ENCODE results near the gene HAVCR2. TPM values are rescaled to one million over a fixed set of nuclear protein-coding genes. Genes with fewer than 3 reads are reported as not detected.

The HAVCR2 gene
- total RNA-seq: 10 to 100 TPM in 1 of 4 donors, 1 to 10 TPM in 3; 3.9 to 21.7 (median 5.4) TPM
- polyA plus RNA-seq: 1 to 10 TPM; 3.6 to 9.2 (median 6.4) TPM

- peak within 1 kb of the TSS in 2 of 4 donors; percentile 20 to 27 for H3K4me3 ChIP-seq
- H3K36me3 ChIP-seq: no peaks in the 10 kb centered on the region
- H3K27me3 ChIP-seq: no peaks in the 10 kb centered on the region
- no peak for DNase-seq
- WGBS, 2 donors: 44 to 69% methylated on average over 4 of the region's 4 CpGs
- no peak for TF ChIP-seq POLR2A (IDR thresholded peaks at IDR 0.05)
- no peak for TF ChIP-seq CTCF (IDR thresholded peaks at IDR 0.05)
- peak in 2 of 4 donors; percentile 25 to 35 for TF ChIP-seq POLR2AphosphoS5 (IDR thresholded peaks at IDR 0.05)
- no peak for TF ChIP-seq EP300 (IDR thresholded peaks at IDR 0.05)
- intact Hi-C loops (cut with DNase I): no loop called here
- peak within 1 kb of the TSS in 3 of 4 donors; percentile 28 to 51 (median 32) for H3K27ac ChIP-seq
- no peaks in the 10 kb centered on the region for H3K4me1 ChIP-seq
- no peaks in the 10 kb centered on the region for H3K9me3 ChIP-seq
Measured at GRCh38 chr5:157108976-157109375, at the start of gene HAVCR2. TSS of gene HAVCR2 (minus strand) at chr5:157109044. CDS start at chr5:157108983, 61 bp downstream.

GRCh38 chr5:157157293-157157891 lies 48.5 kb upstream of the HAVCR2 start:
- intact Hi-C loops (cut with DNase I): no loop called here
- Histone ChIP-seq H3K4me3 (no peak overlapping the region), H3K9me3 (no peaks in the 10 kb centered on the region), H3K27ac (no peak overlapping the region), H3K4me1 (no peaks in the 10 kb centered on the region), H3K27me3 (no peaks in the 10 kb centered on the region), H3K36me3 (no peaks in the 10 kb centered on the region)
- no peak for DNase-seq
- 25 to 59% methylated on average over 1 of the region's 1 CpG for WGBS, 2 donors
- TF ChIP-seq EP300 (IDR thresholded peaks at IDR 0.05) (no peak), CTCF (IDR thresholded peaks at IDR 0.05) (no peak), POLR2AphosphoS5 (IDR thresholded peaks at IDR 0.05) (no peak), POLR2A (IDR thresholded peaks at IDR 0.05) (no peak)

- Histone ChIP-seq H3K9me3 (no peaks in the 10 kb centered on the region), H3K27ac (no peak overlapping the region), H3K27me3 (no peaks in the 10 kb centered on the region), H3K36me3 (no peaks in the 10 kb centered on the region), H3K4me1 (no peaks in the 10 kb centered on the region), H3K4me3 (no peak overlapping the region)
- DNase-seq: no peak
- 64 to 88% methylated on average over 3 of the region's 3 CpGs for WGBS, 2 donors
- intact Hi-C loops (cut with DNase I): no loop called here
- TF ChIP-seq EP300 (IDR thresholded peaks at IDR 0.05) (no peak), POLR2AphosphoS5 (IDR thresholded peaks at IDR 0.05) (no peak), POLR2A (IDR thresholded peaks at IDR 0.05) (no peak), CTCF (IDR thresholded peaks at IDR 0.05) (no peak)
Measured at GRCh38 chr5:157155297-157155696, 46.5 kb upstream of the HAVCR2 start.

GRCh38 chr5:157150995-157151394 lies 42.2 kb upstream of the HAVCR2 start:
- 88 to 90% methylated on average over 3 of the region's 3 CpGs for WGBS, 2 donors
- DNase-seq: no peak
- H3K4me3 ChIP-seq: no peak overlapping the region
- H3K27me3 ChIP-seq: no peaks in the 10 kb centered on the region
- no peaks in the 10 kb centered on the region for H3K4me1 ChIP-seq
- no peaks in the 10 kb centered on the region for H3K36me3 ChIP-seq
- TF ChIP-seq EP300 (IDR thresholded peaks at IDR 0.05) (no peak), CTCF (IDR thresholded peaks at IDR 0.05) (no peak), POLR2A (IDR thresholded peaks at IDR 0.05) (no peak), POLR2AphosphoS5 (IDR thresholded peaks at IDR 0.05) (no peak)
- H3K9me3 ChIP-seq: no peaks in the 10 kb centered on the region
- H3K27ac ChIP-seq: no peak overlapping the region
- intact Hi-C loops (cut with DNase I): no loop called here
